Cardiac muscle cell (in vitro differentiated cells and primary cell): Measurements from ENCODE around the gene BRD3. TPM values are rescaled to one million over a fixed set of nuclear protein-coding genes. Genes with fewer than 3 reads are reported as not detected.

ENCODE experiments used
- DNase-seq, 2 donors: peaks; one replicate each; pipeline versions ENCODE4 v3.0.0 to v3.0.0-alpha.2; 2010 to 2017; ENCODE audit warnings: low read depth in 1 of 2, low spot score in 1 of 2
- H3K27ac ChIP-seq: fragments of 200-600 bp; sonication (generic); 2 replicates; pipeline ENCODE4 v1.5.1; 2016
- H3K27me3 ChIP-seq: fragments of 200-600 bp; sonication (generic); 2 replicates; pipeline ENCODE4 v1.6.0; 2016; ENCODE audit warnings: control low read depth
- H3K36me3 ChIP-seq: fragments of 200-600 bp; sonication (generic); 2 replicates; pipeline ENCODE4 v1.5.1; 2016; ENCODE audit warnings: control low read depth
- H3K4me1 ChIP-seq: fragments of 200-600 bp; sonication (generic); 2 replicates; pipeline ENCODE4 v1.8.1; 2017; ENCODE audit warnings: low read depth, mild to moderate bottlenecking, mixed run types
- H3K4me3 ChIP-seq: fragments of 200-600 bp; sonication (generic); 2 replicates; pipeline ENCODE4 v1.5.1; 2016; ENCODE audit warnings: mild to moderate bottlenecking
- H3K9me3 ChIP-seq: fragments of 200-600 bp; sonication (generic); 2 replicates; pipeline ENCODE4 v1.5.1; 2017; ENCODE audit warnings: low read depth, mild to moderate bottlenecking, control low read depth
- polyA plus RNA-seq: library from polyadenylated mRNA; unstranded; fragments of >200 nt; fragmentation: Nextera tagmentation; extraction: Ambion mirVana; gene quantifications from 2 replicates; pipeline ENCODE4 v1.2.1, GENCODE V29; 2016
- total RNA-seq: library from RNA; depleted of rRNA; stranded (reverse); fragments of >200 nt; gene quantifications from 2 replicates; pipeline ENCODE4 v1.2.3, GENCODE V29; 2016
- TF ChIP-seq, protein P1 (sequence below): IDR thresholded peaks from 2 replicates; pipeline ENCODE4 v1.5.1; 2012; ENCODE audit warnings: low read depth, mild to moderate bottlenecking, low read length

Gene BRD3
- total and polyA plus RNA-seq, 2 experiments from 2014 or later, result 42.6 to 44.9 TPM

DNA sequence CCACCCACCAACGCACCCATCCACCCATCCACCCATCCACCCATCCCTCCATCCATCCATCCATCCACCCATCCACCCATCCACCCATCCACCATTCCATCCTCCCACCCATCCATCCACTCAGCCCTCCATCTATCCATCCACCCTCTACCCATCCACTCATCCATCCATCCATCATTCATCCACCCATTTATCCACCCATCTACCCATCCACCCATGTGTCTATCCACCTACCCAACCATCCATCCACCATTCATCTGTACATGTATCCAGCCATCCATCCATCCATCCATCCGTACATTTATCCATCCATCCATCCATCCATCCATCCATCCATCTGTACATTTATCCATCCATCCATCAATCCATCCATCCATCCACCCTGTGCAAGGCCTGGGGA is 64.6 kb downstream of the BRD3 start:
- no peaks in the 10 kb centered on the region for H3K9me3 ChIP-seq
- no peaks in the 10 kb centered on the region for H3K27me3 ChIP-seq
- TF ChIP-seq, protein P1, sequence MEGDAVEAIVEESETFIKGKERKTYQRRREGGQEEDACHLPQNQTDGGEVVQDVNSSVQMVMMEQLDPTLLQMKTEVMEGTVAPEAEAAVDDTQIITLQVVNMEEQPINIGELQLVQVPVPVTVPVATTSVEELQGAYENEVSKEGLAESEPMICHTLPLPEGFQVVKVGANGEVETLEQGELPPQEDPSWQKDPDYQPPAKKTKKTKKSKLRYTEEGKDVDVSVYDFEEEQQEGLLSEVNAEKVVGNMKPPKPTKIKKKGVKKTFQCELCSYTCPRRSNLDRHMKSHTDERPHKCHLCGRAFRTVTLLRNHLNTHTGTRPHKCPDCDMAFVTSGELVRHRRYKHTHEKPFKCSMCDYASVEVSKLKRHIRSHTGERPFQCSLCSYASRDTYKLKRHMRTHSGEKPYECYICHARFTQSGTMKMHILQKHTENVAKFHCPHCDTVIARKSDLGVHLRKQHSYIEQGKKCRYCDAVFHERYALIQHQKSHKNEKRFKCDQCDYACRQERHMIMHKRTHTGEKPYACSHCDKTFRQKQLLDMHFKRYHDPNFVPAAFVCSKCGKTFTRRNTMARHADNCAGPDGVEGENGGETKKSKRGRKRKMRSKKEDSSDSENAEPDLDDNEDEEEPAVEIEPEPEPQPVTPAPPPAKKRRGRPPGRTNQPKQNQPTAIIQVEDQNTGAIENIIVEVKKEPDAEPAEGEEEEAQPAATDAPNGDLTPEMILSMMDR, result no peak
- no peak for DNase-seq
- no peak overlapping the region for H3K4me3 ChIP-seq
- no peaks in the 10 kb centered on the region for H3K4me1 ChIP-seq
- no peaks in the 10 kb centered on the region for H3K36me3 ChIP-seq
- no peak overlapping the region for H3K27ac ChIP-seq

DNA sequence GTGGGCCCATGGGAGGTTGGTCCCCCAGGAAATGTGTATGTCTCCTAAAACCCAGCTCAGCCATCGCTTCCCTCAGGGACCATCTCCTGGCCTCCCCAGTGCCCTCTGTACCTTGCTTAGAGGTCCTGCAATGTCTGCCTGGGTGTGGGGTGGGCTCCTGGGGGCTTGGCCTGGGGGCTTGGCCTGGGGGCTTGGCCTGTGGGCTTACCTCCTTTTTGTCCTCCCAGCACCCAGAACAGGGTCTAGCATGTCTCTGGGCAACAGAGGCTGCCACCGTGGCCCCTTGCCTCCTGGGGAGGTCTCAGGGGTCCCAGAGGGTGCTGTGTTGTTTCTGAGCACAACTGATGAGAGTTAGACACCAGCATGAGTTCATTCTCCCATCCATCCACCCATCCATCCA is 65.0 kb downstream of the BRD3 start:
- Histone ChIP-seq H3K27me3 (no peaks in the 10 kb centered on the region), H3K4me1 (no peaks in the 10 kb centered on the region), H3K36me3 (no peaks in the 10 kb centered on the region), H3K27ac (no peak overlapping the region), H3K9me3 (no peaks in the 10 kb centered on the region), H3K4me3 (no peak overlapping the region)
- DNase-seq, result no peak
- TF ChIP-seq, protein P1, result no peak

DNA sequence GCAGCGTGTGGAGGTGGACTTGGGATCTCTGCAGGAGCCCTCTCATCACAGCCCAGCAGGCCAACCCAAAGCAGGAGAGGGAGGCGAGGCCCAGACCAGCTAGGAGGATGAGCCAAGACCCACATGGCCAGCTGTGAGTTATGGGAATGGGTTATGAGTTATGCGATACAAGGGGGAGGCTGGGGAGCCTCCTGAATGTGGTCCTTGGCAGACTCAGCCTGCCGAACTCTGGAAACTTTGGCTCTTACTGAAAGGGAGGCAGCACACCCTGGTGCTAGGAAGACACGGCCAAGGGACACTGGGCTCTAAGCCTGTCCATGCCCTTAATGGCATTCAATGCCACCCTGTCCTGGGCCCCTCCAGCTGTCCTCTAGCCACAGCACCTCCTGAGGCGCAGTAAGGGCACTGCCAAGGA is 68.0 kb downstream of the BRD3 start:
- H3K4me3 ChIP-seq, result no peak overlapping the region
- H3K36me3 ChIP-seq, result no peaks in the 10 kb centered on the region
- H3K4me1 ChIP-seq, result no peaks in the 10 kb centered on the region
- no peak overlapping the region for H3K27ac ChIP-seq
- DNase-seq, result peak in 1 of 2 donors; percentile 21
- no peaks in the 10 kb centered on the region for H3K27me3 ChIP-seq
- no peaks in the 10 kb centered on the region for H3K9me3 ChIP-seq
- TF ChIP-seq, protein P1, result no peak

DNA sequence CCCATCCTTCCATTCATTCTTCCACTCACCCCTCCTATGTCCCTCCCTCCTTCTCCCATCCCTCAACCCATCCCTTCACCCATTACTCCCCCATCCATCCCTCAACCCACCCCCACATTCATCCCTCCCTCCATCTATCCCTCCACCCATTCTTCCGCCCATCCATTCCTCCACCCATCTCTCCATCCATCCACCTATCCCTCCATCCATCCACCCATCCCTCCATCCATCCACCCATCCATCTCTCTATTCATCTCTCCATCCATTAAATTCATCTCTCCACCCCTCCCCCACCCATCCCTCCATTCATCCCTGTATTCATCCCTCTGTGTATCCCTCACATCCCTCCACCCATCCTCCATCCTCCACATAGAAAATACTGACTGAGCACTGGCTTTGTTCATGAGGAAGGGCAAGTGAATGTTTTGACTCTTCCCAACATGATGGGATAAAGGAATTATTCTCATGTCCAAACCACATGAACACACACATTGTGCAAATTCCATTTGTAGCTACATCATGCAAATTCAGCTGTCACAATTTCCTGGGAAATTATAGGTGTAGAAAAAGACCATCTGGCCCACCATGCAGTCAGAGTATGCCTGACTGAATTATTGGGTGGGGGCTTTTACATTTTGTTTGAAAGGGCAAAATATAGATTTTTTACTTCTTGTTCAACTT is 68.8 kb downstream of the BRD3 start:
- Histone ChIP-seq H3K27me3 (no peaks in the 10 kb centered on the region), H3K4me3 (no peak overlapping the region), H3K36me3 (no peaks in the 10 kb centered on the region), H3K4me1 (no peaks in the 10 kb centered on the region), H3K27ac (no peak overlapping the region), H3K9me3 (no peaks in the 10 kb centered on the region)
- DNase-seq, result peak in 1 of 2 donors; percentile 41
- TF ChIP-seq, protein P1, result no peak

DNA sequence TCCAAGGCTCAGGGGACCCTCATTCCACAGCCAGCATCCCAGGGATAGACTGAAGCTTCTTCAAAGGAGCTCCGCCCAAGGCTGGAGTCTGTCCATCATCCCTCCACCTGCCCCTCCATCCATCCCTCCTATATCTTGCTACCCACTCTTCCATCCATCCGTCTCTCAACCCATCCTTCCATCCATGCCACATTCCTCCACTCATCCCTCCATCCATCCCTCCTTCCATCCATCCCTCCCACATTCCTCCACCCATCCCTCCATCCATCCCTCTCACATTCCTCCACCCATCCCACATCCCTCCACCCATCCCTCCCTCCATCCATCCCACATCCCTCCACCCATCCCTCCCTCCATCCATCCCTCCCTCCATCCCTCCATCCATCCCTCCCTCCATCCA is 70.2 kb downstream of the BRD3 start:
- Histone ChIP-seq H3K27ac (no peak overlapping the region), H3K4me1 (no peaks in the 10 kb centered on the region), H3K36me3 (no peaks in the 10 kb centered on the region), H3K9me3 (no peaks in the 10 kb centered on the region), H3K4me3 (no peak overlapping the region), H3K27me3 (no peaks in the 10 kb centered on the region)
- no peak for DNase-seq
- TF ChIP-seq, protein P1, result no peak
